SK-N-SH (cell line): ENCODE measurements around the gene PIGN. TPM values are rescaled to one million over a fixed set of nuclear protein-coding genes. Genes with fewer than 3 reads are reported as not detected.

Experiments
- CTCF ChIA-PET: fragments of 300-600, 350-600 bp; formaldehyde crosslinking; extraction: SDS; loops from one replicate; lab custom pipeline; 2021; lab: Yijun Ruan, JAX
- POLR2A ChIA-PET: fragments of 350-600 bp; sonication (Branson Sonifier 250); formaldehyde crosslinking; extraction: SDS; loops from one replicate; lab custom pipeline; 2020; ENCODE audit warnings: antibody characterized with exemption, inconsistent platforms; lab: Yijun Ruan, JAX
- DNase-seq: peaks from one replicate; pipeline ENCODE4 v3.0.0; 2012
- H2AFZ ChIP-seq: fragments of 200-600 bp; sonication (generic); 2 replicates; pipeline ENCODE4 v1.8.1; 2016; ENCODE audit warnings: antibody characterized with exemption, mild to moderate bottlenecking, low read depth
- H3F3A ChIP-seq: fragments of 200-600 bp; sonication (generic); replicated peaks from 2 replicates; pipeline ENCODE3; 2016; ENCODE audit warnings: antibody characterized with exemption, mild to moderate bottlenecking; ENCODE audit not compliant: insufficient read depth
- H3K27ac ChIP-seq, 2 experiments: fragments of 200-500 bp in 1 of 2; fragments of 200-600 bp in 1 of 2; sonication (Bioruptor generic) in 1 of 2; sonication (generic), shearing (Covaris generic) in 1 of 2; 2 replicates each; pipeline versions ENCODE4 v1.5.1 to v1.6.1; 2014 to 2016; ENCODE audit warnings: low read depth in 2 of 2, inconsistent platforms in 1 of 2, low read length in 1 of 2, mild to moderate bottlenecking in 1 of 2, mixed read lengths in 1 of 2
- H3K27me3 ChIP-seq: fragments of 200-600 bp; sonication (generic), shearing (Covaris generic); 2 replicates; pipeline ENCODE4 v1.6.1; 2016; ENCODE audit warnings: mixed run types; ENCODE audit not compliant: insufficient read depth
- H3K36me3 ChIP-seq, 2 experiments: fragments of 200-500 bp in 1 of 2; fragments of 200-600 bp in 1 of 2; sonication (Bioruptor generic) in 1 of 2; sonication (generic) in 1 of 2; replicated peaks in 1 of 2; 2 replicates each; pipeline versions ENCODE3 to v1.5.1; 2014 to 2016; ENCODE audit warnings: low read length in 1 of 2, mild to moderate bottlenecking in 1 of 2; ENCODE audit not compliant: insufficient read depth in 2 of 2, control insufficient read depth in 1 of 2
- H3K4me1 ChIP-seq, 2 experiments: fragments of 200-500 bp in 1 of 2; fragments of 200-600 bp in 1 of 2; sonication (Bioruptor generic) in 1 of 2; sonication (generic), shearing (Covaris generic) in 1 of 2; 2 replicates each; pipeline versions ENCODE4 v1.5.1 to v1.6.1; 2014 to 2016; ENCODE audit warnings: low read depth in 1 of 2, low read length in 1 of 2, mixed run types in 1 of 2; ENCODE audit not compliant: insufficient read depth in 2 of 2, control insufficient read depth in 1 of 2
- H3K4me2 ChIP-seq: fragments of 200-600 bp; sonication (generic), shearing (Covaris generic); 2 replicates; pipeline ENCODE4 v1.6.1; 2017; ENCODE audit warnings: mixed run types
- H3K4me3 ChIP-seq, 2 experiments: fragments of 200-500 bp in 1 of 2; fragments of 200-600 bp in 1 of 2; sonication (Bioruptor generic) in 1 of 2; sonication (generic), shearing (Covaris generic) in 1 of 2; 2 replicates each; pipeline versions ENCODE4 v1.5.1 to v1.8.1; 2014 to 2016; ENCODE audit warnings: low read depth in 2 of 2, inconsistent platforms in 1 of 2, low read length in 1 of 2, mild to moderate bottlenecking in 1 of 2, mixed read lengths in 1 of 2, moderate library complexity in 1 of 2
- H3K79me2 ChIP-seq: fragments of 200-600 bp; sonication (generic); 2 replicates; pipeline ENCODE4 v1.8.1; 2017; ENCODE audit warnings: mild to moderate bottlenecking; ENCODE audit not compliant: insufficient read depth
- H3K9ac ChIP-seq: fragments of 200-600 bp; sonication (generic); 2 replicates; pipeline ENCODE4 v1.6.1; 2017; ENCODE audit warnings: mixed run types
- H3K9me2 ChIP-seq: fragments of 200-600 bp; sonication (generic); 2 replicates; pipeline ENCODE4 v1.6.1; 2017; ENCODE audit warnings: mixed run types
- H3K9me3 ChIP-seq: fragments of 200-600 bp; sonication (generic); 2 replicates; pipeline ENCODE4 v1.6.1; 2017; ENCODE audit warnings: mixed run types, mild to moderate bottlenecking, moderate library complexity
- H4K20me1 ChIP-seq: fragments of 200-600 bp; sonication (generic); 2 replicates; pipeline ENCODE4 v1.6.1; 2017; ENCODE audit warnings: mild to moderate bottlenecking, mixed run types; ENCODE audit not compliant: insufficient read depth
- EZH2phosphoT487 ChIP-seq: fragments of 200-600 bp; sonication (generic); IDR thresholded peaks from 2 replicates; pipeline ENCODE4 v1.6.1; 2017; ENCODE audit warnings: low read depth, mixed run types, mild to moderate bottlenecking, antibody characterized with exemption, moderate library complexity, borderline replicate concordance
- GABPA ChIP-seq: IDR thresholded peaks from 2 replicates; pipeline ENCODE4 v1.4.0; 2012; ENCODE audit warnings: low read depth, mild to moderate bottlenecking
- NFIC ChIP-seq: IDR thresholded peaks from 2 replicates; pipeline ENCODE4 v1.4.0; 2012; ENCODE audit warnings: borderline replicate concordance
- NRF1 ChIP-seq: IDR thresholded peaks from 2 replicates; pipeline ENCODE4 v1.6.1; 2012; ENCODE audit warnings: low read depth, mild to moderate bottlenecking, low read length
- POLR2AphosphoS5 ChIP-seq: IDR thresholded peaks from 2 replicates; pipeline ENCODE4 v1.6.1; 2012; ENCODE audit warnings: low read depth, low read length
- RAD21 ChIP-seq: IDR thresholded peaks from 2 replicates; pipeline ENCODE4 v1.6.1; 2012; ENCODE audit warnings: mild to moderate bottlenecking, low read length
- RFX5 ChIP-seq: IDR thresholded peaks from 2 replicates; pipeline ENCODE4 v1.6.1; 2012; ENCODE audit warnings: mild to moderate bottlenecking, improper control_type of control experiment, low read length
- RXRA ChIP-seq: IDR thresholded peaks from 2 replicates; pipeline ENCODE4 v1.4.0; 2012; ENCODE audit warnings: low read depth, mild to moderate bottlenecking, borderline replicate concordance
- SIN3A ChIP-seq: IDR thresholded peaks from 2 replicates; pipeline ENCODE4 v1.6.1; 2012; ENCODE audit warnings: low read depth, mild to moderate bottlenecking, low read length, moderate library complexity, borderline replicate concordance
- SMC3 ChIP-seq: IDR thresholded peaks from 2 replicates; pipeline ENCODE4 v1.6.1; 2012; ENCODE audit warnings: low read depth, low read length, improper control_type of control experiment
- TEAD4 ChIP-seq: IDR thresholded peaks from 2 replicates; pipeline ENCODE4 v1.4.0; 2012; ENCODE audit warnings: mild to moderate bottlenecking, borderline replicate concordance; ENCODE audit not compliant: insufficient read depth
- YY1 ChIP-seq: IDR thresholded peaks from 2 replicates; pipeline ENCODE4 v1.4.0; 2012; ENCODE audit warnings: low read depth, mild to moderate bottlenecking
- WGBS: methylation state at CpG from one replicate; pipeline ENCODE4 v1.1.6; 2017; ENCODE audit warnings: low lambda C conversion rate; 5-methylcytosine and 5-hydroxymethylcytosine counted together
- polyA plus RNA-seq, 3 experiments: library from polyadenylated mRNA; depleted of rRNA; stranded (reverse); fragments of >200 nt; gene quantifications; 2 replicates each; pipeline ENCODE4 v1.2.3, GENCODE V29; 2012
- TF ChIP-seq, protein P1 (sequence below): fragments of 150-350 bp; IDR thresholded peaks from 2 replicates; pipeline ENCODE4 v1.6.1; 2017; ENCODE audit warnings: antibody characterized with exemption, low read length, low read depth, borderline replicate concordance
- TF ChIP-seq, protein P2 (sequence below): IDR thresholded peaks from 2 replicates; pipeline ENCODE4 v1.4.0; 2012; ENCODE audit warnings: low read depth, borderline replicate concordance

PIGN gene
- polyA plus RNA-seq, 1 of the 3 experiments (the other 2 are of a cell fraction): 6.1 TPM

DNA sequence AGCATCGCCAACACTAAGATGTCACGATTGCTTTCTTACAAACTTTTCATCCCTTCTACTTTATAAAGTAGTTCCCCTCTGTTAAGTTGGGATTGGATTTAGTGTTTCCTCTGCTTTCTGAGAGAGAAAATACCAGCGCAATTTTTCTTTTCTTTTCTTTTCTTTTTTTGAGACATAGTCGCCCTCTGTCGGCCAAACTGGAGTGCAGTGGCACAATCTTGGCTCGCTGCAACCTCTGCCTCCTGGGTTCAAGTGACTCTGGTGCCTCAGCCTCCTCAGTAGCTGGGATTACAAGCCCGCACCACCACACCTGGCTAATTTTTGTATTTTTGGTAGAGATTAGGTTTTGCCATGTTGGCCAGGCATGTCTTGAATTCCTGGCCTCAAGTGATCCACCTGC lies 9.2 kb upstream of the PIGN start (continued):
- no peak for TF ChIP-seq YY1
- TF ChIP-seq GABPA: no peak
- TF ChIP-seq RXRA: no peak

DNA sequence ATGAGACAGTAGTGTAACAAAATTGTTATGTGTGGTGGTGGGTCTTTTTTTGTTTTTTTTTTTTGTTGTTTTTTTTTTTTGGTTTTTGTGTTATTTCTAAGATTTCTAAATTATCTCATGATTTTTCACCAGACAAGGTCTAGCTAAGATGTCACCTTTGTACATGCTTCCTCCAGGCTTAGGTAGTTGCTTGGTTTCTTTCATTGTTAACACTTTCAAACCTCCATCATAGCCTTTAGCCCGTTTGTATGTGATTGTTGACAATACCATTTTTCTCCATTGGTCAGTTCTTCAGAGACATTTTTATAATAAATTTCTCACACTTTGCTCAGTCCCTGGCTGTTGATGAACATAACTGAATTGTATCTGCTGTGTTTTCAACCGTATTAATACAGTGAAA lies 2.4 kb upstream of the PIGN start:
- 6% methylated on average over 2 of the region's 2 CpGs for WGBS
- Histone ChIP-seq H3K9me2 (no peaks in the 10 kb centered on the region), H3K4me1 (peaks cover 9 to 17% of the 10 kb centered on the region in 2 experiments; a peak in 3 of 4 replicates), H3K9ac (peak overlapping the region; percentile 79; the same call in 1 of the 2 replicates), H3K79me2 (peaks cover 92% of the 10 kb centered on the region), H4K20me1 (peaks cover 37% of the 10 kb centered on the region), H3K9me3 (no peaks in the 10 kb centered on the region), H3K27ac (no peak overlapping the region), H3K4me3 (peak overlapping the region; percentile 97 to 100), H3K36me3 (peaks cover 0 to 11% of the 10 kb centered on the region in 2 experiments), H3K27me3 (no peaks in the 10 kb centered on the region), H2AFZ (no peak overlapping the region), H3K4me2 (peak overlapping the region; percentile 87), H3F3A (peaks cover 12% of the 10 kb centered on the region)
- TF ChIP-seq SMC3 (no peak), RXRA (no peak), SIN3A (no peak), TEAD4 (no peak), POLR2AphosphoS5 (no peak), RAD21 (no peak), EZH2phosphoT487 (no peak), GABPA (no peak), RFX5 (no peak), NRF1 (no peak), NFIC (no peak)
- TF ChIP-seq, protein P1, sequence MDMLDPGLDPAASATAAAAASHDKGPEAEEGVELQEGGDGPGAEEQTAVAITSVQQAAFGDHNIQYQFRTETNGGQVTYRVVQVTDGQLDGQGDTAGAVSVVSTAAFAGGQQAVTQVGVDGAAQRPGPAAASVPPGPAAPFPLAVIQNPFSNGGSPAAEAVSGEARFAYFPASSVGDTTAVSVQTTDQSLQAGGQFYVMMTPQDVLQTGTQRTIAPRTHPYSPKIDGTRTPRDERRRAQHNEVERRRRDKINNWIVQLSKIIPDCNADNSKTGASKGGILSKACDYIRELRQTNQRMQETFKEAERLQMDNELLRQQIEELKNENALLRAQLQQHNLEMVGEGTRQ: no peak
- TF ChIP-seq, protein P2, sequence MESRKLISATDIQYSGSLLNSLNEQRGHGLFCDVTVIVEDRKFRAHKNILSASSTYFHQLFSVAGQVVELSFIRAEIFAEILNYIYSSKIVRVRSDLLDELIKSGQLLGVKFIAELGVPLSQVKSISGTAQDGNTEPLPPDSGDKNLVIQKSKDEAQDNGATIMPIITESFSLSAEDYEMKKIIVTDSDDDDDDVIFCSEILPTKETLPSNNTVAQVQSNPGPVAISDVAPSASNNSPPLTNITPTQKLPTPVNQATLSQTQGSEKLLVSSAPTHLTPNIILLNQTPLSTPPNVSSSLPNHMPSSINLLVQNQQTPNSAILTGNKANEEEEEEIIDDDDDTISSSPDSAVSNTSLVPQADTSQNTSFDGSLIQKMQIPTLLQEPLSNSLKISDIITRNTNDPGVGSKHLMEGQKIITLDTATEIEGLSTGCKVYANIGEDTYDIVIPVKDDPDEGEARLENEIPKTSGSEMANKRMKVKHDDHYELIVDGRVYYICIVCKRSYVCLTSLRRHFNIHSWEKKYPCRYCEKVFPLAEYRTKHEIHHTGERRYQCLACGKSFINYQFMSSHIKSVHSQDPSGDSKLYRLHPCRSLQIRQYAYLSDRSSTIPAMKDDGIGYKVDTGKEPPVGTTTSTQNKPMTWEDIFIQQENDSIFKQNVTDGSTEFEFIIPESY: no peak
- no peak for DNase-seq
- POLR2A ChIA-PET: no interaction called here
- CTCF ChIA-PET: no interaction called here
